Measurements from ENCODE around the gene ATG13.
A peak's percentile ranks its signal among the peaks of the same experiment; 100 is the strongest.

The ATG13 gene

GRCh38 chr11:46597609-46598219 lies 19.6 kb upstream of the ATG13 start:
- no peak overlapping the region for H3K4me3 ChIP-seq (ENCODE audit: low read depth, low read length)
- DNase-seq (ENCODE audit: low read depth), result peak; percentile 66
- TF ChIP-seq, protein P1, sequence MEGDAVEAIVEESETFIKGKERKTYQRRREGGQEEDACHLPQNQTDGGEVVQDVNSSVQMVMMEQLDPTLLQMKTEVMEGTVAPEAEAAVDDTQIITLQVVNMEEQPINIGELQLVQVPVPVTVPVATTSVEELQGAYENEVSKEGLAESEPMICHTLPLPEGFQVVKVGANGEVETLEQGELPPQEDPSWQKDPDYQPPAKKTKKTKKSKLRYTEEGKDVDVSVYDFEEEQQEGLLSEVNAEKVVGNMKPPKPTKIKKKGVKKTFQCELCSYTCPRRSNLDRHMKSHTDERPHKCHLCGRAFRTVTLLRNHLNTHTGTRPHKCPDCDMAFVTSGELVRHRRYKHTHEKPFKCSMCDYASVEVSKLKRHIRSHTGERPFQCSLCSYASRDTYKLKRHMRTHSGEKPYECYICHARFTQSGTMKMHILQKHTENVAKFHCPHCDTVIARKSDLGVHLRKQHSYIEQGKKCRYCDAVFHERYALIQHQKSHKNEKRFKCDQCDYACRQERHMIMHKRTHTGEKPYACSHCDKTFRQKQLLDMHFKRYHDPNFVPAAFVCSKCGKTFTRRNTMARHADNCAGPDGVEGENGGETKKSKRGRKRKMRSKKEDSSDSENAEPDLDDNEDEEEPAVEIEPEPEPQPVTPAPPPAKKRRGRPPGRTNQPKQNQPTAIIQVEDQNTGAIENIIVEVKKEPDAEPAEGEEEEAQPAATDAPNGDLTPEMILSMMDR (conservative IDR thresholded peaks at IDR 0.05; ENCODE audit: low read depth, low read length), result no peak

GRCh38 chr11:46599340-46600193 lies 17.8 kb upstream of the ATG13 start:
- TF ChIP-seq, protein P1 (conservative IDR thresholded peaks at IDR 0.05; ENCODE audit: low read depth, low read length), result no peak
- no peak for DNase-seq (ENCODE audit: low read depth)
- H3K4me3 ChIP-seq (ENCODE audit: low read depth, low read length), result no peak overlapping the region

- no peak for DNase-seq (ENCODE audit: low read depth)
- TF ChIP-seq, protein P1 (conservative IDR thresholded peaks at IDR 0.05; ENCODE audit: low read depth, low read length), result no peak
- no peak overlapping the region for H3K4me3 ChIP-seq (ENCODE audit: low read depth, low read length)
Observed at GRCh38 chr11:46600194-46600960, 17.0 kb upstream of the ATG13 start.

DNA sequence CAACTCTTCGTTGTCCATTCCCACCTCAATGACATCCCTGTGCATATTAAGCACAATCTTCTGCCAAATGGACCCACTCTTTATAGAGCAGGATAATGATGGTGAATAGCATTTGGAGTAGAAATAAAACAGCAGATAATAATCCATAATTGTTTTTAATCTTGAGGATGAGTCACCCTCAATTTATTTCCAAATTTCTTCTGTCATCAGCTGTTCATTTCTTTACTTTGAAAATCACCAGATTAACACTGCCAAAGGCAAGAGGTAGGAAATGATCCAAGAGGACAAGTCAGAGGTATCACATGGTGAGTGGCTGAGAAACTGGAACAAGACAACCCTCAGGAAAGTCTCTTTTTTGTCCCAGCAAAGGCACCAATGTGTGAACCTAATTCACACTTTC lies 16.2 kb upstream of the ATG13 start:
- TF ChIP-seq, protein P1 (conservative IDR thresholded peaks at IDR 0.05; ENCODE audit: low read depth, low read length), result no peak
- peak; percentile 25 for DNase-seq (ENCODE audit: low read depth)
- no peak overlapping the region for H3K4me3 ChIP-seq (ENCODE audit: low read depth, low read length)

DNA sequence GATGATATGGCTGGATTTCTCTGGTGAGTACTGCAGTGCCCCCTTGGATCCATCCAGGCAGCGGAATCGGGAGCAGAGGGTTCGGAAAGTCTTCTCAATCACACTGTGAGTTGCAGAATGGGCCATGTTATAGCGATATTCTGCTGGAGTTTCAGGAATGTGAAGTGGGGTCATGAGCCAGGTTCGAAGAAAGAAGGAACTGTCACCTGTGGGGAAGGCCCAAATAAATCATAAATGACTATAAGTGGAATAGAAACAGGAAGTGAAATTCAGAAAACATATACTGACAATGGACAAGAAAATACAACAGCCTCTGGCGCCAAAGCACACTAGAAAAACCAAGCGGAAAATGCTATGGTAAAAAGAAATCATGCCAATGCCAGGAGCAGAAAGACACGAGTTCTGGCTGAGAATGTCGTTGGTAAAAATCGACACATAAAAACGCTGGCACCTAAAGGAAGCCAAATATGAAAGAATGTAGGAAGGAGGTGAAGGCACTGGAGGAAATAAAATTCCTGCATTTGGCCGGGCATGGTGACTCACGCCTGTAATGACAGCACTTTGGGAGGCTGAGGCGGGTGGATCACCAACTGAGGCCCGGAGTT lies 13.5 kb upstream of the ATG13 start:
- no peak overlapping the region for H3K4me3 ChIP-seq (ENCODE audit: low read depth, low read length)
- no peak for DNase-seq (ENCODE audit: low read depth)
- TF ChIP-seq, protein P1 (conservative IDR thresholded peaks at IDR 0.05; ENCODE audit: low read depth, low read length), result no peak

- no peak overlapping the region for H3K4me3 ChIP-seq (ENCODE audit: low read depth, low read length)
- TF ChIP-seq, protein P1 (conservative IDR thresholded peaks at IDR 0.05; ENCODE audit: low read depth, low read length), result no peak
- no peak for DNase-seq (ENCODE audit: low read depth)
Observed at GRCh38 chr11:46604796-46605195, 12.6 kb upstream of the ATG13 start.

All from choroid plexus epithelial cell (primary cell).